K562 (cell line): ENCODE results near the gene MED13L. TPM values are rescaled to one million over a fixed set of nuclear protein-coding genes. Genes with fewer than 3 reads are reported as not detected.

Experiments used
- ATAC-seq: fragments of 200-7000 bp; cut with Tn5 transposase; 3 replicates; pipeline ENCODE4 v1.9.1; 2020; ENCODE audit warnings: moderate library complexity
- BruUV-seq: library from RNA; stranded (reverse); fragments of 400-500 nt; replicated peaks from 2 replicates; lab custom pipeline; 2021; lab: Mats Ljungman, UMichigan
- CTCF ChIA-PET: fragments of 300-600 bp; formaldehyde crosslinking; extraction: SDS; loops from one replicate; lab custom pipeline; 2021; ENCODE audit warnings: low intra/inter-chr PET ratio; lab: Yijun Ruan, JAX
- POLR2A ChIA-PET: fragments of 300-600, 350-650 bp; sonication (Branson Sonifier 250); formaldehyde crosslinking; extraction: SDS; loops from one replicate; lab custom pipeline; 2021; ENCODE audit warnings: antibody characterized with exemption, inconsistent platforms; lab: Yijun Ruan, JAX
- DNase-seq, 4 experiments: peaks; one replicate each; pipeline versions ENCODE4 v3.0.0 to v3.0.0-alpha.2; 2011 to 2018; ENCODE audit warnings: low spot score in 3 of 4, mixed read lengths in 3 of 4; ENCODE audit errors: extremely low read depth in 1 of 4
- FAIRE-seq: peaks from 2 replicates; lab custom pipeline; 2011; peaks lifted over from hg19 to GRCh38; lab: Jason Lieb, UNC
- H2AFZ ChIP-seq: 2 replicates; pipeline ENCODE4 v1.6.0; 2011; ENCODE audit warnings: low read depth, low read length, control low read depth, inconsistent platforms
- H3K27ac ChIP-seq: fragments of 200-600 bp; 3 replicates; pipeline ENCODE4 v1.8.0; 2011; ENCODE audit warnings: low read depth, mild to moderate bottlenecking, control low read depth, inconsistent platforms, low read length, moderate library complexity, mixed read lengths; ENCODE audit errors: extremely low read depth
- H3K27me3 ChIP-seq, 2 experiments: fragments of 300-600 bp in 1 of 2; 2 replicates in 1 of 2; 3 replicates in 1 of 2; pipeline versions ENCODE4 v1.6.0 to v1.8.0; 2011; ENCODE audit warnings: inconsistent platforms in 2 of 2, low read length in 2 of 2, mild to moderate bottlenecking in 1 of 2, mixed read lengths in 1 of 2, moderate library complexity in 1 of 2; ENCODE audit not compliant: control insufficient read depth in 2 of 2, insufficient read depth in 2 of 2
- H3K36me3 ChIP-seq: fragments of 300-600 bp; 3 replicates; pipeline ENCODE4 v1.8.0; 2011; ENCODE audit warnings: mild to moderate bottlenecking, low read length, inconsistent platforms; ENCODE audit not compliant: control insufficient read depth, insufficient read depth
- H3K4me1 ChIP-seq, 2 experiments: fragments of 200-600 bp in 1 of 2; replicated peaks in 1 of 2; 2 replicates in 1 of 2; 3 replicates in 1 of 2; pipeline versions ENCODE4 v1.5.1 to v1.8.0; 2011; ENCODE audit warnings: inconsistent platforms in 2 of 2, low read length in 2 of 2, mild to moderate bottlenecking in 1 of 2, mixed read lengths in 1 of 2, moderate library complexity in 1 of 2; ENCODE audit not compliant: control insufficient read depth in 2 of 2, insufficient read depth in 2 of 2
- H3K4me2 ChIP-seq: 2 replicates; pipeline ENCODE4 v1.6.1; 2011; ENCODE audit warnings: low read length, control low read depth, inconsistent platforms, mixed read lengths; ENCODE audit not compliant: insufficient read depth
- H3K4me3 ChIP-seq: fragments of 200-600 bp; sonication (generic), shearing (Covaris generic); 2 replicates; pipeline ENCODE4 v1.5.1; 2016; ENCODE audit warnings: control low read depth, inconsistent platforms
- H3K79me2 ChIP-seq: fragments of 200-600 bp; 3 replicates; pipeline ENCODE4 v1.8.0; 2011; ENCODE audit warnings: low read length, inconsistent platforms; ENCODE audit not compliant: control insufficient read depth, insufficient read depth
- H3K9ac ChIP-seq, 2 experiments: 2 replicates each; pipeline versions ENCODE4 v1.6.0 to v1.6.1; 2011; ENCODE audit warnings: low read depth in 2 of 2, low read length in 2 of 2, control low read depth in 1 of 2, inconsistent platforms in 1 of 2, mild to moderate bottlenecking in 1 of 2, mixed read lengths in 1 of 2; ENCODE audit not compliant: insufficient read depth in 1 of 2
- H3K9me1 ChIP-seq: one replicate; pipeline ENCODE4 v1.6.0; 2011; ENCODE audit warnings: inconsistent platforms, mild to moderate bottlenecking, low read length, moderate library complexity; ENCODE audit not compliant: control insufficient read depth, insufficient read depth
- H3K9me3 ChIP-seq: replicated peaks from 2 replicates; pipeline ENCODE4 v1.5.1; 2011; ENCODE audit warnings: low read depth, low read length, inconsistent platforms; ENCODE audit not compliant: control insufficient read depth, insufficient read depth
- H4K20me1 ChIP-seq: replicated peaks from 2 replicates; pipeline ENCODE4 v1.6.1; 2011; ENCODE audit warnings: low read length, inconsistent platforms, mixed read lengths; ENCODE audit not compliant: control insufficient read depth, insufficient read depth
- ESRRA ChIP-seq: fragments of 450-650 bp; IDR thresholded peaks from 2 replicates; pipeline ENCODE4 v1.6.1; 2014; ENCODE audit warnings: low read depth, mild to moderate bottlenecking, moderate library complexity, borderline replicate concordance
- MYC ChIP-seq, 2 experiments: fragments of 250-450 bp in 1 of 2; sonication (Bioruptor Pico) in 1 of 2; IDR thresholded peaks; 2 replicates each; pipeline versions ENCODE4 v1.5.1 to v1.6.1; 2012 to 2021; ENCODE audit warnings: low read depth in 2 of 2, borderline replicate concordance in 1 of 2, improper control_type of control experiment in 1 of 2, low read length in 1 of 2, mild to moderate bottlenecking in 1 of 2, moderate library complexity in 1 of 2
- NR0B1 ChIP-seq: fragments of 450-650 bp; IDR thresholded peaks from one replicate; pipeline ENCODE4 v1.6.1; 2018; ENCODE audit warnings: mild to moderate bottlenecking, moderate library complexity; ENCODE audit not compliant: partially characterized antibody
- NR2C1 ChIP-seq, 2 experiments: fragments of 450-650 bp; IDR thresholded peaks; 2 replicates each; pipeline ENCODE4 v1.6.1; 2017; ENCODE audit warnings: mild to moderate bottlenecking in 2 of 2, antibody characterized with exemption in 1 of 2, inconsistent platforms in 1 of 2, missing compliant biosample characterization in 1 of 2, missing genetic modification characterization in 1 of 2
- NR2C2 ChIP-seq, 2 experiments: fragments of 200-800 bp in 1 of 2; sonication (Bioruptor generic) in 1 of 2; sonication (generic) in 1 of 2; formaldehyde crosslinking in 1 of 2; IDR thresholded peaks; 2 replicates each; pipeline versions ENCODE4 v1.6.1 to v1.8.0; 2016 to 2022; ENCODE audit warnings: mild to moderate bottlenecking in 1 of 2, missing compliant biosample characterization in 1 of 2, missing genetic modification characterization in 1 of 2, missing genetic modification reagents in 1 of 2
- POLR2B ChIP-seq: fragments of 450-650 bp; IDR thresholded peaks from 2 replicates; pipeline ENCODE4 v1.6.1; 2018; ENCODE audit warnings: low read depth; ENCODE audit not compliant: partially characterized antibody
- SMAD4 ChIP-seq: fragments of 250-450 bp; sonication (Bioruptor Pico); conservative IDR thresholded peaks from 2 replicates; pipeline ENCODE4 v1.8.0; 2021; ENCODE audit warnings: inconsistent platforms, mild to moderate bottlenecking, moderate library complexity
- WGBS: fragments of 100-300 bp; shearing (Covaris generic); methylation state at CpG from one replicate; pipeline ENCODE4 v1.1.6; 2016; ENCODE audit warnings: low coverage, mixed read lengths; ENCODE audit not compliant: insufficient coverage; ENCODE audit errors: missing lambda C conversion rate; 5-methylcytosine and 5-hydroxymethylcytosine counted together
- in situ Hi-C: fragments of 300-500 bp; cut with MboI; formaldehyde crosslinking; loops from 4 replicates; pipeline ENCODE4 v1.15.0; 2018; ENCODE audit warnings: inconsistent platforms, mixed read lengths
- intact Hi-C: fragments of 100-400 bp; cut with micrococcal nuclease; formaldehyde crosslinking; loops from 2 replicates; pipeline ENCODE4 v1.14.2; 2022
- polyA plus RNA-seq, 8 experiments: library from polyadenylated mRNA; depleted of rRNA in 4 of 8; stranded (reverse) in 5 of 8; unstranded in 3 of 8; fragments of >200 nt; fragmentation: Nextera tagmentation in 2 of 8; fragmentation: Illumina TruSeq in 1 of 8; extraction: Ambion mirVana in 2 of 8; extraction: Trizol in 1 of 8; gene quantifications; 2 replicates each; pipeline versions ENCODE4 v1.2.1 to v1.2.3, GENCODE V29; 2011 to 2014; ENCODE audit warnings: inconsistent platforms in 1 of 8, missing spikeins in 1 of 8
- total RNA-seq, 7 experiments: library from RNA; depleted of rRNA in 6 of 7; stranded (reverse); fragments of >200 nt in 6 of 7; fragmentation: Illumina TruSeq in 2 of 7; extraction: Trizol in 2 of 7; gene quantifications; 2 replicates each; pipeline versions ENCODE4 v1.2.1 to v1.2.3, GENCODE V29; 2011 to 2021; ENCODE audit warnings: low replicate concordance in 1 of 7

MED13L gene
- total and polyA plus RNA-seq, 9 of the 15 experiments (the other 6 are each of a cell fraction or from before 2014, with no cell fraction given): 13.4 to 90.3 (median 36.9) TPM

- POLR2A ChIA-PET: interaction anchor here (0.7 to 1.6 kb wide), 4 partner anchors 9 to 15 kb away, joined by 3 to 5 read pairs (median 4); no protein-coding TSS in a partner anchor
- no peak for FAIRE-seq
- 38% methylated on average over 7 of the region's 7 CpGs for WGBS
Observed at GRCh38 chr12:116160883-116161458, 116.5 kb downstream of the MED13L start.

More at GRCh38 chr12:116160883-116161458, 116.5 kb downstream of the MED13L start:
- ATAC-seq (peak; percentile 10), DNase-seq (no peak)
- Histone ChIP-seq H3K27ac (peak overlapping the region; percentile 55), H3K4me2 (no peak overlapping the region; the same call in 1 of the 2 replicates), H3K27me3 (no peaks in the 10 kb centered on the region), H3K9me1 (no peaks in the 10 kb centered on the region), H3K79me2 (peaks cover 100% of the 10 kb centered on the region), H4K20me1 (peaks cover 9% of the 10 kb centered on the region; the same call in 1 of the 2 replicates), H2AFZ (no peak overlapping the region), H3K4me3 (no peak overlapping the region), H3K36me3 (no peaks in the 10 kb centered on the region), H3K9me3 (no peaks in the 10 kb centered on the region), H3K9ac (peak overlapping the region in 1 of 2 experiments; percentile 34; a peak in 1 of 4 replicates), H3K4me1 (peaks cover 14 to 57% of the 10 kb centered on the region in 2 experiments)
- BruUV-seq: no TSS peak
- in situ Hi-C loops: no loop called here
- intact Hi-C loops: no loop called here
- CTCF ChIA-PET: no interaction called here
- TF ChIP-seq MYC (IDR thresholded peaks at IDR 0.05; ENCODE audit: low read depth, low read length) (peak; percentile 45; the same call in 1 of the 2 replicates), MYC (CRISPR knock-in tag; IDR thresholded peaks at IDR 0.05; ENCODE audit: borderline replicate concordance, low read depth) (no peak), NR2C1 (IDR thresholded peaks at IDR 0.05) (peak; percentile 77), NR2C1 (tag; IDR thresholded peaks at IDR 0.05) (peak; percentile 85), NR2C2 (CRISPR knock-in tag; IDR thresholded peaks at IDR 0.05) (no peak), NR2C2 (tag; IDR thresholded peaks at IDR 0.05) (peak; percentile 82), SMAD4 (CRISPR knock-in tag) (0 out of 2 replicates have a peak, but pooled peaks have one; percentile 46), ESRRA (no peak), NR0B1 (no peak), POLR2B (no peak)
